HG03521 (cell line): ENCODE data around the gene AKR1B15.

Experiments
- ATAC-seq: cut with Tn5 transposase; IDR thresholded peaks from one replicate; pipeline ENCODE4 v1.9.1; 2021; ENCODE audit warnings: mild to moderate bottlenecking, moderate library complexity; ENCODE audit not compliant: unreplicated experiment

Gene AKR1B15

DNA sequence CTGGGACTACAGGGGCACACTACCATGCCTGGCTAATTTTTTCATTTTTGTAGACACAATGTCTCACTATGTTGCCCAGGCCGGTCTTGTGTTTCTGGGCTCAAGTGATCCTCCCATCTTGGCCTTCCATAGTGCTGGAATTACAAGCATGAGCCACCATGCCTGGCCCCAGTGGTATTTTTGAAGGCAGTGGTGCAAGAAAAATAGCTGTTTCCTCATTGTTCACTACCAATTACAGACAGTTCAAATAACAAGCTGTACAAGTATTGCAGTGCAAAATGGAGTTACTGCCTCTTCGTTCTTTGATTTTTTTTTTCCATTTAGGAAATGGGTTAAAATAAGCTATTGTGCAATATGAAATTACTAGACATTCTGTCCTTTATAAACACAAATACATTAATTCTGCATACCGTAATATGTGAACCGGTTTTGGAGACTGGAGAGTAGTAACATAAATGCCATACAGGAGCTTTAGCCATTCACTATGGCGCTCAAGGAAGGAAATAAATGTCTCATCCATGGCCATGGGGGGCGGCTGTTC lies 62.8 kb downstream of the AKR1B15 start:
- no peak for ATAC-seq

DNA sequence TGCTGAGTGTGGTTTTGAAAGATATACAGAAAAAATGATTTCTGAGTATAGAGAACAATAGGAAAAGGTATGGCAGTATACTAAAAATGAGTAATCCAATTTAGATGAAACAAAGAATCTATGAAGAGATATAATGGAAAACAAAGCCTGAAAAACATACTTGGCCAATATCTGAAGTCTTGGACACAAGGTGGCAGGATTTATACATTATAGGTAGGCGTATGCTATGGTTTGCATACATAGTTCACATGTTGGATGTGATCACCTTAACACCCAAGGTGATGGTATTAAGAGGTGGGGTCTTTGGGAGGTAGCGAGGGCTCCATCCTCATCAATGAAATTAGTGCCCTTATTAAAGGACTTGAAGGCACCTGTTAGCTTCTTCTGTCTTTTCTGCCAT lies 63.3 kb downstream of the AKR1B15 start:
- no peak for ATAC-seq

DNA sequence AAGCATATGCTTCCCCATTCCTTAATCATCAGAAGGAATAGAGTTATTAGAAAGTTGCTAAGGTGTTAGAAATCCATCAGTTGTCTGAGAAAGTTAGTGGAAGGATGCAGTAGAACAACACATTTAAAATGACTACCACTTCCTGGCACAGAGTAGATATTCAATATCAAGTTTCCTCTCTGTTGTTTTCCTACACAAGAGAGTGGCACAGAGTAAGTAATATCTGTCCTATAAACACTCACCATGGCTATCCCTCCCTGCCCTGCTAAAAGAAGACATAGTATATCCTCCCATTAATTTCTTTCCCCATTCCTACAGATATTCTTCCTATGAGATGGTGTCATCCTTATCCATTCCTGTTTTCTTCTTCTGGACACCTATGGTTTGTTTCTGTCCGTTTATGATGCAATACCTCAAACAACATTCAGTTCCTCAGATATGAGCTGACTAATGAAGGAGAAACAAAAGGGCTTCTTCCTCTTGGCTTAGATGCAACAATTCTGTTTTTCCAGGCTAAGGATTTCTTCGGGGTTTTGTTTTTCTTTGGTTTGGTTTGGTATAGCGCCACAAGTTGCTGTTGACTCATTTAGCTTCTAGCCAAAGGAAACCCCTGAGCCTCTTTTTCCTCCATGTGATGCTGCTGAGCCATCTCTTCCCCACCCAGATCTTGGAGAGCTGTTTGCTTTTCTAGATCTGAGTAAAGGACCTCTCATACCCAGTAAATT lies 64.9 kb downstream of the AKR1B15 start:
- ATAC-seq, result no peak

DNA sequence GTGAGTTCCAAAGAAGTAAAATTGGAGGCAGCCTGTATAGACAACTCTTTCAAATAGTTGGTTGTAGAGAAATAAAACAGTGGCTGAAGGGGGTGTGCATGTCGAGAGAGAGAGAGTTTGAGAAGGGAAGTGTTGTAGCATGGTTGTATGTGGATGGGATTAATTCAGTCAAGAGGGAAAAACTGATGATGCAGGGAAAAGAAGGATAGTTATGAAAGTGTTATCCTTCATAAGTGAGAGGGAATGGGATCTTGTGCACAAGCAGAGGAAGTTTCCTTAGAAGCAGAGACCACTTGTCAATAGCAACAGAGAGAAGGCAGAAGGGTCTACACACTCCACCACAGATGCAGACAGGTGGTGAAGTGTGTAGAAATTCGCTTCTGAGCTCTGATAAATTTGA lies 67.7 kb downstream of the AKR1B15 start:
- ATAC-seq, result no peak

DNA sequence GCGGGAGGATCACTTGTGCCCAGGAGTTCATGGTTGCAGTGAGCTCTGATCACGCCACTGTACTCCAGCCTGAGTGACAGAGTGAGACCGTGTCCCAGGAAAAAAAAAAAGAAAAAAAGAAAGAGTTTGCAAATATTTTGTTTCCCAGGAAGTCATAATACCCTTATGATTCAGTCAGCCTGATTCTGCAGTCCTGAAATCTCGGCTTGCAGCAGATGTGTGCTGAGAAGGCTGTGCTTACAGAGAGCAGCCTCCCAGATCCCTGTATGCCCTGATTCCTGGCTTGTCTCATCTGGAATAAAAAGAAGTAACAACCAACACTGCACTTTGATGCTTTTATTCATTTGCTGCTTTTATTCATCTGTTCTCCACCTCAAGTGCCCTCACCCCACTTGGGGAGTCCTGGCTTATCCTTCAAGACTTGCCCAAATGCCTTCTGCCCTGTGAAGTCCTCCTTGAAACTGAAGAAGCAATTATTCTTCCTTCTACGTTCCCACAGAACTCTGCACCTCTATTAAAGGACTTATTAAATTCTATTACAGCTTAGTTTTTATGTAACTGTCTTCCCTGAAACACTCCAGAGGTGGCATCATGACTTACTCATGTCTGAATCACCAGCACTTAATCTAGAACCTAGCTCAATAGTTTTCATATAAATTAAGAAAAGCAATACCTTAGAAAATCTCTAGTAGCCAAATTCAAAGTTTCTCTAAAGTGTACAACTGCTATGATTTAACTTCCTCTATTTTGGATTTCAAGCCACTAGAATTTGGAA lies 70.0 kb downstream of the AKR1B15 start:
- no peak for ATAC-seq

DNA sequence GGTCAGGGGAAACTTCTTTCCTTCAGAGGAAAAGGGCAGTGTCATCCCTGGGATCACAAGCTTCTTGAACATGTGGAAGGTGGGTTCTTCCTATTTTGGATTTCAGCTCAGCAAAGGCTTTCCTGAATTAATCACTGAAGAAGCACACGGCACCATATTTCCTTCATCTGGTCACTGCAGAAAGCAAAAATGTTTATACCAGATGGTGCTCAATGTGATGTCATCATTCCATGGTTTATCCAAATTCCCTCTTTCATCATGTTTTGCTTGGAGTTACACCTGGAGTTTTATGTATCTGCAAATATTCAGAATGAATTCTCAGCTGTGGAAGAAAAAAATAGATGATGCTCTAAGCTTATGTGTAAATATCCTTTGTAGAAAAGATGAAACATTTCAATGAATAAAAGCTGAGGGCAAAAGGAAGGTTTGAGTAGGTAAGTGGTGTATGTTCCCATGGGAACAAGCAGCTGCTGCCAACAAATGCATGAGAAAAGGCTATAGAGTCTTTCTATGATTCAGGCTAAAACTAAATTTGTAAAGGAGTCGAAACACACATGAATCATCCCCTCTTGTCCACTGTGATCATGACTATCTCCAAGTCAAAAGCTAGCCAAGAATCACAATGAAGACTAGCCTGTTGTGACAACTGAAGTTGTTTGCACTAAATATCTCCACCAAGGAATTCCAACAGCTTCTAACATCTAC lies 70.9 kb downstream of the AKR1B15 start:
- no peak for ATAC-seq

DNA sequence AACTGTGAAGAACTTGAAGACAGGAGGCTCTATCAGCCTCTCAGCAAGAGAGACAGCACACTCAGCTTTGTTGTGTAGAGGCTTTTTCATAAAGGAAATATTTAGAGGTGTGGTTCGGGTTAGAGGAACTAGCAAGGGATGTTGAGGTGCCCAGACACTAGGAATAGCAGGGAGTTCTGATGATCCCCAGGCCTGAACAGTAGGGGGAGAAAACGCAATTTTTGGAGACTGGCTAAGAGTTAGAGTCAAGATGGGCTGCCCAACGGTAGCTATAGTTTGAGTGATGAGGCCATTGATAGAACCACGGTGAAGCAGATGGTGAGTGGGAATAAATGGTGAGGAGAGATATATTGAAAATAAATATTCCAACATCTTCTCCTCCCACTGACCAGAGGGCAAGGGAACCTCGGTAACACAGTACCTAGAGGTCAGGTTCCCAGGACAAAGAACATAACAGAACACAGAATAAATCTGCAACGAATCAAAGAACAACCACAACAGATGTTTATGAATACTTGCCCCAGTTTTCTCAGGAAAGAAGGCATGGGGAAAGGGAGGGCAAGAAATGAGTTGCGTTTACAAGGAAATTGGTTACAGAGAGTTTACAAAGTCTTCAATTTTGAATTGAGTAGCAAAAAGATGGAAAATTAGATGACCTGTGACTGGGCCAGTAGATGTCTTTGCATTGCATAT lies 73.5 kb downstream of the AKR1B15 start:
- no peak for ATAC-seq

DNA sequence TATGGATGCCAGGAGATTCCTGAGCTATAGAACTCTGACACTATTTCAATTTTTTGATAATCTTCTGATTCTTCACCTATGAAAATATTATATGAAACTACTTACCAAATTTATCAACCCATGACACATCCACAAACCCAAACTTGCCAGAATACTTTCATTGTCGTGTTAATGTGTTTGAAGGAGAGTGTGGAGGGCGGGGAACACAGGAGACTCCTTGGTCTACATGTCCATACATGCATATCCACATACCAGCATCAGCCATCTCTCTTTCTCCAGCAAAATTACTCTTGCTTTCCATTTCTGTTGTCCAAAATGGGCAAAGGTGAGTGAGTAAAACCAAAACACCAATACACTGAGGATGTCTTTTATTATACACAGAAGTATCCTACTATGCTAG lies 74.3 kb downstream of the AKR1B15 start:
- no peak for ATAC-seq

DNA sequence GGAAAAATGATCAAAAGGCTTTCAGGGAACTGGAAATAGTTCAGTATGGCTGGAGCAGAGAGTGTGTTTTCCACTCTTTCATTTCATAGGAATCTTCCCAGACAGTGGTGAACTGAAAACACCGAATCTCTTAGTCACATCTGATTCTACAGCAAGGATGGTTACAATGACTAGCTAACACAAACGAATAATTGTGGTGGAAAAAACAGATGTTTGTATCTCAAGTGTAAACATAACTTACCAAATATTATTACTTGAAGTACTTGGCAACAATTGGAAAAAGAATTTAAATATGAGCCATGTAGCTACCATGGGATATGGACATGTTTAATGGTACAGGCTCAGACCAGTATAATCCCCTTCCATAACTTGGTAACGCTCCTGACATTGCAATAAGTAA lies 76.6 kb downstream of the AKR1B15 start:
- ATAC-seq, result no peak

DNA sequence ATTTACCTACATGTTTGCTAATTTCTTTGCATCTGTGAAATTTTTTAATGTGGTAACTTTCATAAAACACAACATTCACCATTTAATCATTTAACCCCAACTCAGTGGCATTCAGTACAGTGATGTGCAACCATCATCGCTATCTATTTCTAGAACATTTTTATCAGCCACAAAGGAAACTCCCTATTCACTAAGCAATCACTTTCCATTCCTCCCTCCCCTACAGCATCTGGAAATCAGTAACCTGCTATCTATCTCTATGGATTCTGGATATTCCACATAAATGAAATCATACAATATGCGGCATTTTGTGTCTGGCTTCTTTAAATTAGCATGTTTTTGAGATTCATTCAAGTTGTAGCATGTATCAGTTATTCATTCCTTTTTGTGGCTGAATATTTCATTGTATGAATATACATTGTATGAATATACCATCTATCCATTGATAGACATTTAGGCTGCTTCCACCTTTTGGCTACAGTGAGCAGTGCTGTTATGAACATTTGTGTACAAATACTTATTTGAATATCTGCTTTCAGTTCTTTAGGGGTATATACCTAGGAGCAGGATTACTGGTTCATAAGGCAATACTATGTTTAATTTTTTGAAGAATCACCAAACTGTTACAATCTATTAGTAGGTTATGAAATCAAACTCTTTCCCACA lies 78.3 kb downstream of the AKR1B15 start:
- no peak for ATAC-seq

DNA sequence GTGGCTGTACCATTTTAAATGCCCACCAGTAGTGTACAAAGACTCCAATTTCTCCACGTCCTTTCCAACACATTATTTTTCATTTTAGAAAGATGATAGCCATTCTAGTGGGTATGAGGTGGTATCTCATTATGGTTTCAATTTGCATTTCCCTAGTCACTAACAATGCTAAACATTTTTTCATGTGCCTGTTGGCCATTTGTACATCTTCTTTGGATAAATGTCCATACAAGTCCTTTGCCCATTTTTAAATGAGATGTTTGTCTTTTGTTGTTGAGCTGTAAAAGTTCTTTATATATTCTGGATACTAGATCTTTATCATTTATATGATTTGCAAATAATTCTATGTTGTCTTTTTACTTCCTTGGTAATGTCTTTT lies 78.9 kb downstream of the AKR1B15 start:
- ATAC-seq, result no peak

DNA sequence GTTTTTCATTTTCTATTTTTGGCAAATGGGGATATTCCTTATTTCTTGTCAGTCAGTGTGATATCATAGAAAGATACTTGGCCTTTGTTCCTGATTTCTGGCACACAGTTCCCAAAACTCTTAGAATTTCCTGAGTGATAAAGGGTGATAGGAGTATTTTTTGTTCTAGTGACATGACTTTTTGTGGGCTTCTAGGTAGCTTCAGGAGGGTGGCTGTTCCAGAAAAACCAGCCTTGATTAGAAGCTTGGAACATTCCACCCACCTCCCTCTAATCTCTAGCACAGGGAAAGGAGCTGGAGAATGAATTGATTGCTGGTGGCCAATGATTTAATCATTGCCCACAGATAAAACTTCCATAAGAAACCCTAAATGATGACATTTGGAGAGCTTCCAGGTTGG lies 80.5 kb downstream of the AKR1B15 start:
- no peak for ATAC-seq
